ENCODE measurements around the gene PCDHA1.
"Not testable (repeated sequence)": the region's sequence is repeated elsewhere in the genome, so short reads cannot be mapped to it uniquely, and the experiment has no call there.

PCDHA1 gene

GRCh38 chr5:140785905-140786686, at the start of gene PCDHA1:
Gene PCDHA1, plus strand, starts transcription at chr5:140786140.
- DNase-seq: no peak

- DNase-seq: no peak
Measured at GRCh38 chr5:140737486-140737885, 48.5 kb upstream of the PCDHA1 start.

- DNase-seq: no peak
Measured at GRCh38 chr5:140741967-140742366, 44.0 kb upstream of the PCDHA1 start.

- no peak for DNase-seq
Measured at GRCh38 chr5:140753561-140753960, 32.4 kb upstream of the PCDHA1 start.

- DNase-seq: no peak
Measured at GRCh38 chr5:140764177-140764973, 21.6 kb upstream of the PCDHA1 start.

GRCh38 chr5:140767444-140767843, 18.5 kb upstream of the PCDHA1 start:
- DNase-seq: no peak

GRCh38 chr5:140780512-140780911, 5.4 kb upstream of the PCDHA1 start:
- no peak for DNase-seq

- not testable (repeated sequence) for DNase-seq
Measured at GRCh38 chr5:140787422-140787821, 1.5 kb downstream of the PCDHA1 start.

GRCh38 chr5:140787849-140788504, 2.0 kb downstream of the PCDHA1 start:
- DNase-seq: not testable (repeated sequence)

GRCh38 chr5:140791089-140791488, 5.1 kb downstream of the PCDHA1 start:
- no peak for DNase-seq

- no peak for DNase-seq
Measured at GRCh38 chr5:140794595-140795258, 8.8 kb downstream of the PCDHA1 start, which contains the start of gene PCDHA2. Gene PCDHA2, plus strand, starts transcription at chr5:140794852.

GRCh38 chr5:140795259-140795641, 9.3 kb downstream of the PCDHA1 start:
- DNase-seq: no peak

- DNase-seq: not testable (repeated sequence)
Measured at GRCh38 chr5:140796072-140796717, 10.3 kb downstream of the PCDHA1 start.

GRCh38 chr5:140796718-140797095, 10.8 kb downstream of the PCDHA1 start:
- no peak for DNase-seq

GRCh38 chr5:140800816-140801493, 15.0 kb downstream of the PCDHA1 start, which contains the start of gene PCDHA3:
Gene PCDHA3, plus strand, starts transcription at chr5:140801057.
- peak in 1 of 58 donors; percentile 13 for DNase-seq

GRCh38 chr5:140801494-140801841, 15.5 kb downstream of the PCDHA1 start:
- peak in 3 of 58 donors; percentile 8 to 25 (median 25) for DNase-seq

GRCh38 chr5:140802381-140802780, 16.4 kb downstream of the PCDHA1 start:
- not testable (repeated sequence) for DNase-seq

- no peak for DNase-seq
Measured at GRCh38 chr5:140802781-140803271, 16.9 kb downstream of the PCDHA1 start.

- peak in 16 of 58 donors; percentile 1 to 57 (median 26) for DNase-seq
Measured at GRCh38 chr5:140806834-140807775, 21.2 kb downstream of the PCDHA1 start, which contains the start of gene PCDHA4. Gene PCDHA4, plus strand, starts transcription at chr5:140807068.

Data from anterior cingulate cortex (tissue), 58 donors.